B cell (primary cell): Measurements from ENCODE around the gene ZSWIM3. TPM values are rescaled to one million over a fixed set of nuclear protein-coding genes. Genes with fewer than 3 reads are reported as not detected.

ENCODE experiments used
- ATAC-seq: fragments of 200-7000 bp; cut with Tn5 transposase; one replicate; pipeline ENCODE4 v1.10.0; 2021; ENCODE audit warnings: low read depth, mild to moderate bottlenecking, moderate number of reproducible peaks, moderate library complexity
- CTCF ChIA-PET: fragments of 350-600 bp; sonication (Branson Sonifier 250); formaldehyde crosslinking; loops from one replicate; lab custom pipeline; 2021; ENCODE audit warnings: antibody characterized with exemption, inconsistent platforms; lab: Charles Lee
- POLR2A ChIA-PET: fragments of 350-600 bp; sonication (Branson Sonifier 250); formaldehyde crosslinking; loops from one replicate; lab custom pipeline; 2021; ENCODE audit warnings: antibody characterized with exemption; lab: Charles Lee
- DNase-seq: peaks from one replicate; pipeline ENCODE4 v3.0.0; 2013
- H2AFZ ChIP-seq: 2 replicates; pipeline ENCODE4 v1.6.1; 2012; ENCODE audit warnings: mild to moderate bottlenecking, low read depth, low read length; ENCODE audit not compliant: insufficient read depth, poor library complexity, severe bottlenecking
- H3K27ac ChIP-seq, 2 donors: 1 replicate in 1 of 2; 2 replicates in 1 of 2; pipeline ENCODE4 v1.5.1; 2012 to 2013; ENCODE audit warnings: low read length in 2 of 2, mild to moderate bottlenecking in 2 of 2, moderate library complexity in 1 of 2
- H3K27me3 ChIP-seq, 4 experiments: fragments of 200-600 bp in 1 of 4; sonication (generic) in 1 of 4; replicated peaks in 1 of 4; 1 replicate in 2 of 4; 2 replicates in 2 of 4; pipeline versions ENCODE4 v1.6.1 to v1.7.0; 2013 to 2016; ENCODE audit warnings: low read length in 3 of 4, mild to moderate bottlenecking in 2 of 4, mixed read lengths in 1 of 4, moderate library complexity in 1 of 4; ENCODE audit not compliant: insufficient read depth in 4 of 4, control insufficient read depth in 3 of 4; ENCODE audit errors: control extremely low read depth in 1 of 4
- H3K36me3 ChIP-seq, 2 experiments: replicated peaks in 1 of 2; 1 replicate in 1 of 2; 2 replicates in 1 of 2; pipeline versions ENCODE4 v1.6.1 to v1.7.1; 2013; ENCODE audit warnings: low read length in 1 of 2; ENCODE audit not compliant: insufficient read depth in 2 of 2, control insufficient read depth in 1 of 2; ENCODE audit errors: control extremely low read depth in 1 of 2, extremely low read depth in 1 of 2
- H3K4me1 ChIP-seq, 2 donors: fragments of 200-600 bp in 1 of 2; sonication (generic) in 1 of 2; 1 replicate in 1 of 2; 2 replicates in 1 of 2; pipeline versions ENCODE4 v1.5.1 to v1.6.1; 2013 to 2017; ENCODE audit warnings: low read length in 2 of 2; ENCODE audit not compliant: control insufficient read depth in 2 of 2, insufficient read depth in 2 of 2
- H3K4me2 ChIP-seq: replicated peaks from 2 replicates; pipeline ENCODE3; 2012; ENCODE audit warnings: mild to moderate bottlenecking, low read depth, low read length; ENCODE audit not compliant: poor library complexity, severe bottlenecking
- H3K4me3 ChIP-seq, 5 experiments: fragments of 200-600 bp in 1 of 5; sonication (generic) in 1 of 5; 1 replicate in 3 of 5; 2 replicates in 2 of 5; pipeline versions ENCODE4 v1.5.1 to v1.7.0; 2011 to 2016; ENCODE audit warnings: low read length in 4 of 5, mild to moderate bottlenecking in 4 of 5, low read depth in 2 of 5, control low read depth in 1 of 5, moderate library complexity in 1 of 5; ENCODE audit not compliant: insufficient read depth in 1 of 5; ENCODE audit errors: control extremely low read depth in 1 of 5, extremely low read depth in 1 of 5
- H3K79me2 ChIP-seq: fragments of 200-600 bp; sonication (generic); one replicate; pipeline ENCODE4 v1.6.0; 2016; ENCODE audit warnings: low read length; ENCODE audit not compliant: control insufficient read depth, insufficient read depth
- H3K9ac ChIP-seq: fragments of 200-600 bp; sonication (generic); 2 replicates; pipeline ENCODE4 v1.6.1; 2017; ENCODE audit warnings: mild to moderate bottlenecking, low read length, moderate library complexity
- H3K9me3 ChIP-seq, 3 donors: one replicate each; pipeline versions ENCODE4 v1.6.1 to v1.7.1; 2013; ENCODE audit warnings: low read length in 2 of 3; ENCODE audit not compliant: control insufficient read depth in 2 of 3, insufficient read depth in 1 of 3; ENCODE audit errors: control extremely low read depth in 1 of 3
- H4K20me1 ChIP-seq: 2 replicates; pipeline ENCODE4 v1.6.0; 2012; ENCODE audit warnings: mild to moderate bottlenecking, low read length; ENCODE audit not compliant: insufficient read depth, control insufficient read depth, poor library complexity, severe bottlenecking
- H3K27ac Mint-ChIP-seq: one replicate; pipeline ENCODE4 v1.8.0; 2021; ENCODE audit warnings: mixed read lengths
- H3K27me3 Mint-ChIP-seq: one replicate; pipeline ENCODE4 v1.8.0; 2021; ENCODE audit warnings: mixed read lengths
- H3K4me1 Mint-ChIP-seq: one replicate; pipeline ENCODE4 v1.8.0; 2021; ENCODE audit warnings: mixed read lengths
- H3K4me3 Mint-ChIP-seq: one replicate; pipeline ENCODE4 v1.8.0; 2021; ENCODE audit warnings: mixed read lengths
- H3K9me3 Mint-ChIP-seq: one replicate; pipeline ENCODE4 v1.8.0; 2022; ENCODE audit warnings: mixed read lengths; ENCODE audit not compliant: insufficient read depth
- CTCF ChIP-seq: fragments of 200-600 bp; IDR thresholded peaks from one replicate; pipeline ENCODE4 v1.8.0; 2022; ENCODE audit warnings: antibody characterized with exemption, mild to moderate bottlenecking
- EZH2 ChIP-seq: IDR thresholded peaks from 2 replicates; pipeline ENCODE4 v1.6.1; 2012; ENCODE audit warnings: borderline replicate concordance, low read depth, mild to moderate bottlenecking, moderate library complexity, low read length; ENCODE audit not compliant: insufficient read depth, poor library complexity, severe bottlenecking
- WGBS: methylation state at CpG from one replicate; pipeline ENCODE4 v1.1.5; 2013; ENCODE audit warnings: missing lambda C conversion rate; ENCODE audit not compliant: insufficient coverage; 5-methylcytosine and 5-hydroxymethylcytosine counted together
- intact Hi-C: fragments of 100-400 bp; cut with micrococcal nuclease; formaldehyde crosslinking; loops from one replicate; pipeline ENCODE4 v1.10.0; 2022
- polyA plus RNA-seq: library from polyadenylated mRNA; depleted of rRNA; stranded (reverse); fragments of >200 nt; gene quantifications from 2 replicates; pipeline ENCODE4 v1.2.3, GENCODE V29; 2012
- total RNA-seq, 2 donors: library from RNA; stranded (reverse); fragments of 120-200 nt in 1 of 2; gene quantifications; 1 replicate in 1 of 2; 2 replicates in 1 of 2; pipeline versions ENCODE4 v1.2.3 to v1.2.4, GENCODE V29; 2013 to 2022

ZSWIM3 gene
- total and polyA plus RNA-seq, 2 donors (not counting 1 experiment from before 2014, with no cell fraction given) = 4.0 to 7.1 TPM

DNA sequence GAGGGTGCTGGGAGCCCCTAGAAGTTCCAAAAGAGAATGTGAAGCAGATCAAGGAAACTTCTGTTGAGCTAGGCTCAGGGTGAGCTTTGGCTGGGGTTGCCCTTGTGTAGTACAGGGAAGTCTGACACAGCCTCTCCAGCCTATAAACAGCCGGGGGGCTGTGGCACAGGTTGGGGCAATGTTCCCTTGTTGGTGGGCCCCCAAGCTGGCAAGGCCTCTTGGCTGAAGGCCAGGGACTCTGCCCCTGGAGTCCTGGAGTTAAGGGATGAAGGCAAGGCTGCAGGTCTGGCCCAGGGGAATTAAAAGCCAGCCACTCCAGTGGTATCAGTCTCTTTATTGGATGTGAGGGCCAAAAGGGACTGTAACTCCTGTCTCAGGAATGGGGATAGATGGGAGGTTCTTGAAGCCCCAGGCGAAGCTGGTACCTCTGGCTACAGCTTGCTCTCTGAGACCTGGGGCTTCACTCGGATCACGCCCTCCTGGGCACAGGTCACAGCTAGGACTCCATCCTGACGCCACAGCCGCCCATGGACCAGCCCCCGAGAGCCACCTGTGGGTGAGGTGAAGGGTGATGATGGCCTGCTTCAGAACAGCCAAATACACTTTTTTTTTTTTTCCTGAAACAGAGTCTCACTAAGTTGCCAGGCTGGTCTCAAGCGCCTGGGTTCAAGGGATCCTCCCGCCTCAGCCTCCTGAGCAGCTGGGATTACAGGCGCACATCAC lies 15.8 kb upstream of the ZSWIM3 start:
- TF ChIP-seq EZH2 (no peak), CTCF (no peak)
- H4K20me1 ChIP-seq = no peaks in the 10 kb centered on the region
- 98% methylated on average over 7 of the region's 10 CpGs for WGBS
- ChIA-PET POLR2A (interaction anchor here (1.1 to 1.6 kb wide), 3 partner anchors 8 to 93 kb away, joined by 3 to 5 read pairs (median 4); partner anchors contain the start of genes ACOT8, SNX21 and ZSWIM3), CTCF (interaction anchor here (0.9 to 1.7 kb wide), 6 partner anchors 9 to 129 kb away, joined by 3 to 5 read pairs (median 4); partner anchors contain the start of gene ZSWIM1)
- H3K9ac ChIP-seq = no peak overlapping the region
- peak overlapping the region; percentile 60 for H3K4me2 ChIP-seq
- peak overlapping the region; percentile 79 for H3K27ac Mint-ChIP-seq
- peaks cover 13 to 46% of the 10 kb centered on the region in 2 experiments for H3K36me3 ChIP-seq
- H2AFZ ChIP-seq = peak overlapping the region; percentile 48
- H3K4me1 Mint-ChIP-seq = peaks cover 18% of the 10 kb centered on the region
- no peaks in the 10 kb centered on the region for H3K27me3 Mint-ChIP-seq
- DNase-seq = no peak
- no peaks in the 10 kb centered on the region for H3K79me2 ChIP-seq
- intact Hi-C loops = no loop called here
- no peaks in the 10 kb centered on the region for H3K27me3 ChIP-seq
- H3K9me3 Mint-ChIP-seq = no peaks in the 10 kb centered on the region
- no peaks in the 10 kb centered on the region for H3K9me3 ChIP-seq
- peak overlapping the region; percentile 33 for H3K4me3 Mint-ChIP-seq
- H3K4me3 ChIP-seq = peak overlapping the region in 1 of 5 experiments; percentile 20
- H3K27ac ChIP-seq = peak overlapping the region; percentile 21 to 79
- H3K4me1 ChIP-seq = peaks cover 14 to 21% of the 10 kb centered on the region in 2 donors
- ATAC-seq = no peak
